ENCODE results near the gene NFATC2. TPM values are rescaled to one million over a fixed set of nuclear protein-coding genes. Genes with fewer than 3 reads are reported as not detected.

The NFATC2 gene
- polyA plus RNA-seq, 1 of the 3 experiments (the other 2 are of a cell fraction) = 0.36 TPM

DNA sequence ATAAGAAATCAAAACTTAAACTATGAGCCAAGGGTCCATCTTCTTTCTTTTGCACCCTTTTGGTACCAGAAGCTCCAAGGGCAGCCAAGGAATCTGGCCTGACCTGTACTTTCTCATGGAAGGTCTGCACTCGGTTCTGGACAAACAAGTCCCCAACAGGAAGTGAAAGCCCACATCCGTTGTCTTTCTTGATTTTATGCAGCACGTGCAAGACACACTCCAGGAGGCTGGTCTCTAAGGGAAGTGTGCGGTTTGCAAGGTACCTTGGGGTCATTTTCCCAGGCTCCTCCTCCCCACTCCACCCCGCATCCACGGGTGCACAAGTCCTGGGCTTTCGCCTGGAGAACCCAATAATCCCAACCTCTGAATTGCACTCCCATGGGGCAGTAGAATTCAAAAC lies 101.9 kb downstream of the NFATC2 start:
- 77% methylated on average over 7 of the region's 7 CpGs for WGBS (ENCODE audit: low lambda C conversion rate)

DNA sequence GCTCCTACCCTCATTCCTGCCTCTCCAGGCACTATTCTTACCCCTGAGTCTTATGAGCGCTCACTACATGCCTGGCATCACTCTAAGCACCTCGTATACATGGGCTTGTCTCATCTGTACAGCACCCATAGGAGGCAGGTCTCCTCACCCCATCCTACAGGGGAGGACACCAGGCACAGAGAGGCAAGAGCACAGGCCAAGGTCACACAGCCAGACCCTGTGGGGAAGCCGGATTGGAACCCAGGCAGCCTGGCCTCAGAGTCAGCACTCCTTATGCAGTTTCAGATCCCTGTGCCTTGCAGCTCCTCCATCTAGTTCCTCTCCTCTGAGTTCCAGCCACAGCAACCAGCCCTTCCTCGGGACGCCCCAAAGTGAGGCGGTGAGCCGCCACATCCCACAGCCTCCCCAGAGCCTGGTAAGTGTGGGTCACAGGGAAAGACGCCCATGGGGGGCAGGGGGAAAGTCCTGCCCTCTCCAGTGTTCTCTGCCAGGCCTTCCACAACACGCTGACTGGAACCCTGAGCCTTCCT lies 103.3 kb downstream of the NFATC2 start:
- peaks cover 7% of the 10 kb centered on the region for H3F3A ChIP-seq (replicated peaks; ENCODE audit: insufficient read depth)
- no peaks in the 10 kb centered on the region for H3K27me3 ChIP-seq (ENCODE audit: insufficient read depth)
- H3K4me3 ChIP-seq (ENCODE audit: low read depth in 2 of 2, low read length in 1 of 2) = no peak overlapping the region
- H2AFZ ChIP-seq (ENCODE audit: low read depth) = no peak overlapping the region
- H3K4me2 ChIP-seq = no peak overlapping the region
- no peaks in the 10 kb centered on the region for H3K79me2 ChIP-seq (ENCODE audit: insufficient read depth)
- CTCF ChIA-PET = no interaction called here
- 92% methylated on average over 7 of the region's 9 CpGs for WGBS (ENCODE audit: low lambda C conversion rate)
- POLR2A ChIA-PET = no interaction called here
- H3K27ac ChIP-seq (ENCODE audit: low read depth in 2 of 2, low read length in 1 of 2) = no peak overlapping the region
- no peaks in the 10 kb centered on the region for H3K36me3 ChIP-seq (replicated peaks in 1 of 2; ENCODE audit: control insufficient read depth in 1 of 2, insufficient read depth in 2 of 2, low read length in 1 of 2)
- no peak for DNase-seq
- TF ChIP-seq GATA2 (CRISPR knock-in tag; IDR thresholded peaks at IDR 0.05) (no peak), JUND (IDR thresholded peaks at IDR 0.05) (no peak), SMC3 (IDR thresholded peaks at IDR 0.05; ENCODE audit: low read depth, low read length) (no peak), FOXJ3 (CRISPR knock-in tag; IDR thresholded peaks at IDR 0.05) (no peak), CHD2 (IDR thresholded peaks at IDR 0.05; ENCODE audit: low read length, partially characterized antibody) (no peak)
- TF ChIP-seq, protein P1, sequence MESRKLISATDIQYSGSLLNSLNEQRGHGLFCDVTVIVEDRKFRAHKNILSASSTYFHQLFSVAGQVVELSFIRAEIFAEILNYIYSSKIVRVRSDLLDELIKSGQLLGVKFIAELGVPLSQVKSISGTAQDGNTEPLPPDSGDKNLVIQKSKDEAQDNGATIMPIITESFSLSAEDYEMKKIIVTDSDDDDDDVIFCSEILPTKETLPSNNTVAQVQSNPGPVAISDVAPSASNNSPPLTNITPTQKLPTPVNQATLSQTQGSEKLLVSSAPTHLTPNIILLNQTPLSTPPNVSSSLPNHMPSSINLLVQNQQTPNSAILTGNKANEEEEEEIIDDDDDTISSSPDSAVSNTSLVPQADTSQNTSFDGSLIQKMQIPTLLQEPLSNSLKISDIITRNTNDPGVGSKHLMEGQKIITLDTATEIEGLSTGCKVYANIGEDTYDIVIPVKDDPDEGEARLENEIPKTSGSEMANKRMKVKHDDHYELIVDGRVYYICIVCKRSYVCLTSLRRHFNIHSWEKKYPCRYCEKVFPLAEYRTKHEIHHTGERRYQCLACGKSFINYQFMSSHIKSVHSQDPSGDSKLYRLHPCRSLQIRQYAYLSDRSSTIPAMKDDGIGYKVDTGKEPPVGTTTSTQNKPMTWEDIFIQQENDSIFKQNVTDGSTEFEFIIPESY (IDR thresholded peaks at IDR 0.05; ENCODE audit: borderline replicate concordance, low read depth) = no peak
- H3K9ac ChIP-seq = no peak overlapping the region
- peaks cover 0 to 7% of the 10 kb centered on the region in 2 experiments; a peak in 1 of 4 replicates for H3K4me1 ChIP-seq (ENCODE audit: control insufficient read depth in 1 of 2, insufficient read depth in 2 of 2, low read depth in 1 of 2, low read length in 1 of 2)
- no peaks in the 10 kb centered on the region for H3K9me2 ChIP-seq
- H4K20me1 ChIP-seq (ENCODE audit: insufficient read depth) = no peaks in the 10 kb centered on the region
- no peaks in the 10 kb centered on the region for H3K9me3 ChIP-seq

More for the DNA sequence above, 101.9 kb downstream of the NFATC2 start:
- ChIA-PET CTCF (no interaction called here), POLR2A (no interaction called here)
- no peaks in the 10 kb centered on the region for H3K27me3 ChIP-seq (ENCODE audit: insufficient read depth)
- H3K4me3 ChIP-seq (ENCODE audit: low read depth in 2 of 2, low read length in 1 of 2) = no peak overlapping the region
- H4K20me1 ChIP-seq (ENCODE audit: insufficient read depth) = no peaks in the 10 kb centered on the region
- H3K79me2 ChIP-seq (ENCODE audit: insufficient read depth) = no peaks in the 10 kb centered on the region
- no peak overlapping the region for H3K4me2 ChIP-seq
- H3K27ac ChIP-seq (ENCODE audit: low read depth in 2 of 2, low read length in 1 of 2) = no peak overlapping the region
- no peak for DNase-seq
- TF ChIP-seq FOXM1 (IDR thresholded peaks at IDR 0.05; ENCODE audit: low read depth) (no peak), MXI1 (IDR thresholded peaks at IDR 0.05; ENCODE audit: low read depth, low read length) (no peak), EZH2phosphoT487 (IDR thresholded peaks at IDR 0.05; ENCODE audit: borderline replicate concordance, low read depth) (no peak), MEF2A (IDR thresholded peaks at IDR 0.05; ENCODE audit: borderline replicate concordance, low read depth) (no peak), GATA2 (CRISPR knock-in tag; IDR thresholded peaks at IDR 0.05) (no peak), GABPA (IDR thresholded peaks at IDR 0.05; ENCODE audit: low read depth) (no peak), FOSL2 (IDR thresholded peaks at IDR 0.05; ENCODE audit: borderline replicate concordance, low read depth) (no peak), TCF12 (IDR thresholded peaks at IDR 0.05) (no peak), TEAD4 (IDR thresholded peaks at IDR 0.05; ENCODE audit: borderline replicate concordance, insufficient read depth) (no peak), CHD2 (IDR thresholded peaks at IDR 0.05; ENCODE audit: low read length, partially characterized antibody) (no peak), JUND (IDR thresholded peaks at IDR 0.05) (no peak)
- TF ChIP-seq, protein P2, sequence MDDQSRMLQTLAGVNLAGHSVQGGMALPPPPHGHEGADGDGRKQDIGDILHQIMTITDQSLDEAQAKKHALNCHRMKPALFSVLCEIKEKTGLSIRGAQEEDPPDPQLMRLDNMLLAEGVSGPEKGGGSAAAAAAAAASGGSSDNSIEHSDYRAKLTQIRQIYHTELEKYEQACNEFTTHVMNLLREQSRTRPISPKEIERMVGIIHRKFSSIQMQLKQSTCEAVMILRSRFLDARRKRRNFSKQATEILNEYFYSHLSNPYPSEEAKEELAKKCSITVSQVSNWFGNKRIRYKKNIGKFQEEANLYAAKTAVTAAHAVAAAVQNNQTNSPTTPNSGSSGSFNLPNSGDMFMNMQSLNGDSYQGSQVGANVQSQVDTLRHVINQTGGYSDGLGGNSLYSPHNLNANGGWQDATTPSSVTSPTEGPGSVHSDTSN (IDR thresholded peaks at IDR 0.05) = no peak
- TF ChIP-seq, protein P3, sequence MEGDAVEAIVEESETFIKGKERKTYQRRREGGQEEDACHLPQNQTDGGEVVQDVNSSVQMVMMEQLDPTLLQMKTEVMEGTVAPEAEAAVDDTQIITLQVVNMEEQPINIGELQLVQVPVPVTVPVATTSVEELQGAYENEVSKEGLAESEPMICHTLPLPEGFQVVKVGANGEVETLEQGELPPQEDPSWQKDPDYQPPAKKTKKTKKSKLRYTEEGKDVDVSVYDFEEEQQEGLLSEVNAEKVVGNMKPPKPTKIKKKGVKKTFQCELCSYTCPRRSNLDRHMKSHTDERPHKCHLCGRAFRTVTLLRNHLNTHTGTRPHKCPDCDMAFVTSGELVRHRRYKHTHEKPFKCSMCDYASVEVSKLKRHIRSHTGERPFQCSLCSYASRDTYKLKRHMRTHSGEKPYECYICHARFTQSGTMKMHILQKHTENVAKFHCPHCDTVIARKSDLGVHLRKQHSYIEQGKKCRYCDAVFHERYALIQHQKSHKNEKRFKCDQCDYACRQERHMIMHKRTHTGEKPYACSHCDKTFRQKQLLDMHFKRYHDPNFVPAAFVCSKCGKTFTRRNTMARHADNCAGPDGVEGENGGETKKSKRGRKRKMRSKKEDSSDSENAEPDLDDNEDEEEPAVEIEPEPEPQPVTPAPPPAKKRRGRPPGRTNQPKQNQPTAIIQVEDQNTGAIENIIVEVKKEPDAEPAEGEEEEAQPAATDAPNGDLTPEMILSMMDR (IDR thresholded peaks at IDR 0.05) = no peak
- TF ChIP-seq, protein P4, sequence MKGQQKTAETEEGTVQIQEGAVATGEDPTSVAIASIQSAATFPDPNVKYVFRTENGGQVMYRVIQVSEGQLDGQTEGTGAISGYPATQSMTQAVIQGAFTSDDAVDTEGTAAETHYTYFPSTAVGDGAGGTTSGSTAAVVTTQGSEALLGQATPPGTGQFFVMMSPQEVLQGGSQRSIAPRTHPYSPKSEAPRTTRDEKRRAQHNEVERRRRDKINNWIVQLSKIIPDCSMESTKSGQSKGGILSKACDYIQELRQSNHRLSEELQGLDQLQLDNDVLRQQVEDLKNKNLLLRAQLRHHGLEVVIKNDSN (IDR thresholded peaks at IDR 0.05; ENCODE audit: borderline replicate concordance, low read depth) = no peak
- H3F3A ChIP-seq (replicated peaks; ENCODE audit: insufficient read depth) = peaks cover 15% of the 10 kb centered on the region
- H3K36me3 ChIP-seq (replicated peaks in 1 of 2; ENCODE audit: control insufficient read depth in 1 of 2, insufficient read depth in 2 of 2, low read length in 1 of 2) = no peaks in the 10 kb centered on the region
- H2AFZ ChIP-seq (ENCODE audit: low read depth) = no peak overlapping the region
- no peaks in the 10 kb centered on the region for H3K9me2 ChIP-seq
- no peak overlapping the region for H3K9ac ChIP-seq
- peaks cover 9 to 21% of the 10 kb centered on the region in 2 experiments; a peak in 3 of 4 replicates for H3K4me1 ChIP-seq (ENCODE audit: control insufficient read depth in 1 of 2, insufficient read depth in 2 of 2, low read depth in 1 of 2, low read length in 1 of 2)
- H3K9me3 ChIP-seq = no peaks in the 10 kb centered on the region
